ENCODE data around the gene RASA4B.
"Not testable (repeated sequence)": the region's sequence is repeated elsewhere in the genome, so short reads cannot be mapped to it uniquely, and the experiment has no call there.

RASA4B gene

GRCh38 chr7:102455596-102455995, 62.0 kb downstream of the RASA4B start:
- Histone ChIP-seq H3K9ac (no peak overlapping the region), H3K79me2 (ENCODE audit: insufficient read depth, low read depth) (no peaks in the 10 kb centered on the region), H4K20me1 (ENCODE audit: insufficient read depth) (no peaks in the 10 kb centered on the region), H3K27me3 (ENCODE audit: insufficient read depth, low read depth) (no peaks in the 10 kb centered on the region), H2AFZ (ENCODE audit: low read depth) (no peak overlapping the region), H3K4me3 (IDR thresholded peaks at IDR 0.05; ENCODE audit: insufficient read depth, low read depth, low read length) (no peak overlapping the region), H3K4me1 (ENCODE audit: low read depth, poor library complexity, severe bottlenecking) (peaks cover 18% of the 10 kb centered on the region), H3K27ac (no peak overlapping the region), H3K36me3 (ENCODE audit: insufficient read depth) (peaks cover 10% of the 10 kb centered on the region; the same call in 1 of the 2 replicates), H3K4me2 (no peak overlapping the region)
- no peak for TF ChIP-seq CTCF (conservative IDR thresholded peaks at IDR 0.05; ENCODE audit: low read depth, low read length)

GRCh38 chr7:102454932-102455331, 62.6 kb downstream of the RASA4B start:
- H3K4me1 ChIP-seq (ENCODE audit: low read depth, poor library complexity, severe bottlenecking): peaks cover 24% of the 10 kb centered on the region
- H2AFZ ChIP-seq (ENCODE audit: low read depth); H4K20me1 ChIP-seq (ENCODE audit: insufficient read depth); H3K4me3 ChIP-seq (IDR thresholded peaks at IDR 0.05; ENCODE audit: insufficient read depth, low read depth, low read length); H3K27me3 ChIP-seq (ENCODE audit: insufficient read depth, low read depth); H3K9ac ChIP-seq; H3K27ac ChIP-seq; H3K79me2 ChIP-seq (ENCODE audit: insufficient read depth, low read depth); H3K4me2 ChIP-seq: not testable (repeated sequence)
- H3K36me3 ChIP-seq (ENCODE audit: insufficient read depth): peaks cover 10% of the 10 kb centered on the region; the same call in 1 of the 2 replicates

- H4K20me1 ChIP-seq (ENCODE audit: insufficient read depth): no peaks in the 10 kb centered on the region
- no peak overlapping the region for H3K27ac ChIP-seq
- H3K4me1 ChIP-seq (ENCODE audit: low read depth, poor library complexity, severe bottlenecking): peaks cover 29% of the 10 kb centered on the region
- H3K4me3 ChIP-seq (IDR thresholded peaks at IDR 0.05; ENCODE audit: insufficient read depth, low read depth, low read length): no peak overlapping the region
- H2AFZ ChIP-seq (ENCODE audit: low read depth): no peak overlapping the region
- no peaks in the 10 kb centered on the region for H3K27me3 ChIP-seq (ENCODE audit: insufficient read depth, low read depth)
- peaks cover 10% of the 10 kb centered on the region; the same call in 1 of the 2 replicates for H3K36me3 ChIP-seq (ENCODE audit: insufficient read depth)
- H3K79me2 ChIP-seq (ENCODE audit: insufficient read depth, low read depth): no peaks in the 10 kb centered on the region
- H3K9ac ChIP-seq: no peak overlapping the region
- TF ChIP-seq CTCF (conservative IDR thresholded peaks at IDR 0.05; ENCODE audit: low read depth, low read length): no peak
- H3K4me2 ChIP-seq: no peak overlapping the region
These were observed 63.1 kb downstream of the RASA4B start for GRCh38 chr7:102454468-102454867.

- TF ChIP-seq CTCF (conservative IDR thresholded peaks at IDR 0.05; ENCODE audit: low read depth, low read length): no peak
- Histone ChIP-seq H3K4me3 (IDR thresholded peaks at IDR 0.05; ENCODE audit: insufficient read depth, low read depth, low read length) (no peak overlapping the region), H3K79me2 (ENCODE audit: insufficient read depth, low read depth) (no peaks in the 10 kb centered on the region), H3K27ac (no peak overlapping the region), H4K20me1 (ENCODE audit: insufficient read depth) (no peaks in the 10 kb centered on the region), H3K27me3 (ENCODE audit: insufficient read depth, low read depth) (no peaks in the 10 kb centered on the region), H3K36me3 (ENCODE audit: insufficient read depth) (peaks cover 10% of the 10 kb centered on the region; the same call in 1 of the 2 replicates), H3K9ac (no peak overlapping the region), H2AFZ (ENCODE audit: low read depth) (no peak overlapping the region), H3K4me1 (ENCODE audit: low read depth, poor library complexity, severe bottlenecking) (peaks cover 34% of the 10 kb centered on the region), H3K4me2 (no peak overlapping the region)
These were observed 64.3 kb downstream of the RASA4B start for GRCh38 chr7:102453319-102453718.

- Histone ChIP-seq H3K27ac (no peak overlapping the region; the same call in 1 of the 2 replicates), H3K79me2 (ENCODE audit: insufficient read depth, low read depth) (no peaks in the 10 kb centered on the region), H4K20me1 (ENCODE audit: insufficient read depth) (no peaks in the 10 kb centered on the region), H3K4me3 (IDR thresholded peaks at IDR 0.05; ENCODE audit: insufficient read depth, low read depth, low read length) (no peak overlapping the region), H3K36me3 (ENCODE audit: insufficient read depth) (peaks cover 10% of the 10 kb centered on the region; the same call in 1 of the 2 replicates), H3K9ac (no peak overlapping the region), H3K4me1 (ENCODE audit: low read depth, poor library complexity, severe bottlenecking) (peaks cover 34% of the 10 kb centered on the region), H2AFZ (ENCODE audit: low read depth) (no peak overlapping the region), H3K4me2 (peak overlapping the region; percentile 80; the same call in 1 of the 2 replicates), H3K27me3 (ENCODE audit: insufficient read depth, low read depth) (no peaks in the 10 kb centered on the region)
- no peak for TF ChIP-seq CTCF (conservative IDR thresholded peaks at IDR 0.05; ENCODE audit: low read depth, low read length)
These were observed 65.1 kb downstream of the RASA4B start for GRCh38 chr7:102452451-102452850.

Data from KMS-11 (cell line).